NCI-H2107 treated with DMSO at 0.1 percent for 48 hours (cell line): ENCODE data around the gene EFCAB12.
"Not testable (repeated sequence)": the region's sequence is repeated elsewhere in the genome, so short reads cannot be mapped to it uniquely, and the experiment has no call there.

Experiments used
- DNase-seq: peaks from one replicate; lab custom pipeline; 2025; ENCODE audit not compliant: unreplicated experiment; lab: John Stamatoyannopoulos, UW

Gene EFCAB12

DNA sequence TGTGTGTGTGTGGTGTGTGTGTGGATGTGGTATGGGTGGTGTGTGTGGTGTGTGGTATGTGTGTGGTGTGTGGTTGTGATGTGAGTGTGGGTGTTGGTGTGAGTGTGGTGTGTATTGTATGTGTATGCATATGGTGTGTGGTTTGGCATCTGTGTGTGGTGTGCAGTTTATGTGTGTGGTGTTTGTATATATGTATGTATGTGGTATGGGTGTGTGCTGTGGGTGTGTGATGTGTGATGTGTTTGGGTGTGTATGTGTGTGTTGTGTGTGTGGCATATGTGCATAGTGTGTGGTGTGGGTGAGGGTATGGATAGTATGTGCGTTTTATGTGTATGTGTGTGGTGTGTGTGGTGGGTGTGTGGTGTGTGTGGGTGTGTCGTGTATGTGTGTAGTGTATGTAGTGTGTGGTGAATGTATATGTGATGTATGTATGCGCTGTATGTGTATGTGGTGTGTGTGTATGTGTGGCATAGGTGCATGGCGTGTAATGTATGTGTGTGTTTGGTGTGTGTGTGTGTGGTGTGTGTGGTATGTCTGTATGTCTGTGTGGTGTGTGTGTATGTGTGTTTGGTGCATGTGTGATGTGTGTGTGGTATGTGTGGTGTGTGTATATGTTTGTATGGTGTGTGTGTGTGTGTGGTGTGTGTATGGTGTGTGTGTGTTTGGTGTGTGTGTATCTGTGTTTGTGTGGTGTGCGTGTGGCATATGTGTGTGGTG lies 58.0 kb downstream of the EFCAB12 start:
- no peak for DNase-seq

DNA sequence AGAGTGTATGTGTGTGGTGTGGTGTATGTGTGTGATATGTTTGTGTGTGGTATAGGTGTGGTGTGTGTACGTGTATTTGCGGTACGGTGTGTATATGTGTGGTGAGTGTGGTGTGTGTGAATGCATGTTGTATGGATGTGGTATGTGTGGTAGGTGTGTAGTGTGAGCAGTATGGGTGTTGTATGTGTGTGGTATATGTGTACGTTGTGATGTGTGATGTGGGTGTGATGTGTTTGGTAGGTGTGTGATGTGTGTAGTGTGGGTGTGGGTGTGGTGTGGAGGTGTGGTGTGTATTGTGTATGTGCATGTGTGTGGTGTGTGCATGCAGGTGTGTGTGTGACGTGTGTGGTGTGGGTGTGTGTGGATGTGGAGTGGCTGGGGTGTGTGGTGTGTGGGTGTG lies 58.7 kb downstream of the EFCAB12 start:
- no peak for DNase-seq

GRCh38 chr3:129367821-129368220 lies 60.6 kb downstream of the EFCAB12 start:
- DNase-seq = no peak

DNA sequence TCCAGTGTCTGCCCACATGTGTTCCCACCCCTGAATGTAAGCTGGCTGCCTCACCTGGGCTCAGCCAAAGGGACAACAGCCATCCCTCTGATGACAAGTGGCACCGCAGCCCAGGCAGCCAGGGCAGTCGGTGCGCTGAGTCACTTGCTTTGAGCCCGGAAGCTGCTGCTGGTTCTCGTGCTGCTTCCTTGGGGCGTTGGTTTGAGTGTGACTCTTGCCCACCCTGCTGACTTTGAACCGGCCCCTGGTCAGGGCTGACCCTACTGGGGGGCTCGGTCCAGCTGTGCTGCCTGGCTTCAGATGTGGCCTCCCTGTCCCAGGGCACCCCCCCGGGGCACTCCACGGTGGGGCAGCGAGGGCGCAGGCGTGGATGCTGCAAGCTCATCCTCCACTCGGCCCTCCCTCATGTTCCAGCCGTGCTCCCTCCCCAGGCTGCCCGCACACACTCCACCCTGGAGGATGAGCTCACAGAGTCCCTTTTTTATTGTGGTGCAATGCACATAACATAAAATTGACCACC lies 62.1 kb downstream of the EFCAB12 start:
- DNase-seq = no peak

GRCh38 chr3:129365296-129366136 lies 62.9 kb downstream of the EFCAB12 start:
- DNase-seq = no peak

GRCh38 chr3:129364811-129365210 lies 63.6 kb downstream of the EFCAB12 start:
- not testable (repeated sequence) for DNase-seq

DNA sequence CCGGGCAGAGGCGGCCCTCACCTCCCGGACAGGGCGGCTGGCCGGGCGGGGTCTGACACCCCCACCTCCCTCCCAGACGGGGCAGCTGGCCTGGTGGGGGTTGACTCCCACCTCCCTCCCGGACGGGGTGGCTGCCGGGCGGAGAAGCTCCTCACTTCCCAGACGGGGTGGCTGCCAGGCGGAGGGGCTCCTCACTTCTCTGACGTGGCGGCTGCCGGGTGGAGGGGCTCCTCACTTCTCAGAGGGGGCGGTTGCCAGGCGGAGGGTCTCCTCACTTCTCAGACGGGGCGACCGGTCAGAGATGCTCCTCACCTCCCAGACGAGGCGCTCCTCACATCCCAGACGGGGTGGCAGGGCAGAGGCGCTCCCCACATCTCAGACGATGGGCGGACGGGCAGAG lies 65.1 kb downstream of the EFCAB12 start:
- not testable (repeated sequence) for DNase-seq

- no peak for DNase-seq
Observed at GRCh38 chr3:129360705-129361460, 67.6 kb downstream of the EFCAB12 start.

- DNase-seq = no peak
Observed at GRCh38 chr3:129360171-129360611, 68.2 kb downstream of the EFCAB12 start.

DNA sequence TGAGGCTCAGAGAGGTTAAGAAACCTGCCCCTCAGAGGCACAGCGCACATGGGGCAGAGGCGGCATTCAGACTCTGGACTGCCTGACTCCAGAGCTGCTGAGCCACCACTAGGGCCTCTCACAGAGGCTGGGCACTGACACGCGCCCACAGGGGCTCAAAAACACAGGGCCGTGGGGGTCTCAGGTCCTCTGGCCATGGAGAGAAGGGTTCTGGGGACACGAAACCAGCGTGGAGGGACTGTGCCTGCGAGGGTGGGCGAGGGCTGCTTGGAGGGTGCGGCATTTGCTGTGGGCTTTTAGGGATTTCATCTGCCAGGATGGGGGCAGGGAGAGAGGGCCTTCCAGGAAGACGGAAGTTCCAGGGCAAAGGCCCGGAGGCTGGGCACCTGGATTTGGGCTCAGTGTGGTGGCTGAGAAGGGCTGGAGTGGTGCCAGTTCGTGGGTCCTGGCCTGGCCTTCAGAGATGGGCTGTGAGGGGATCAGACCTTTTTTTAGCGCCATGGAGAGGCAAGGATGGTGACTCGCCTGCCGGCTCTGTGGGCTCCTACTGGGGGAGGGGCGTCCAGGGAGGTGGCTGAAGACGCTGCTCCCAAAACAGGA lies 69.6 kb downstream of the EFCAB12 start:
- DNase-seq = no peak

DNA sequence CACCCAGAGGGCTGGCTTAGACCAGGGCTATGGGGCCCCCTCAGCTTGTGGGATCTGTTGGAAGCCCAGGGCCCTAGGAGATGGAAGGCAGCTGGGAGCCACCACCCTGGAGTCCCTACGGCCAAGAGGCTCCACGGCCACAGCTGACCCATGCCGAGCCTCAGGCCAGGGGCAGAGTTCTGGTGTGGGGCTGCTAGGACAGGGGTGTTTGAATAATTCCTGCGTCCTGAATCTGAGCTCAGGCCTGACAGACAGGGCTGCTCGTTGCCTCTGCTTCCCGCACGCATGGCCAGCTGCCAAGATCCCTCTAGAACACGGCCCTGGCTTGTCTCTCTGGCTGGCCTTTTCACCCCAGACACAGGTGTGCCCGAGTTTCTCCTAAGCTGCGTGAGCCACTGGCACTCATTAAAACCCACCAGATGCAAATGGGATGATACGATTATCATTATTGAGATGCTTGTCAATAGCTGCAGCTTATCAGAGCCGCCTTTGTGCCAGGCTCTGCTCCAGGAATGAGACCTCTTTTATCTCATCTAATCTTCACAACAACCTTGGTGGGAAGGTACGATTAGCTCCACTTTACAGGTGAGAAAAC lies 70.2 kb downstream of the EFCAB12 start:
- DNase-seq = no peak

GRCh38 chr3:129357616-129358015 lies 70.8 kb downstream of the EFCAB12 start:
- DNase-seq = no peak

GRCh38 chr3:129356756-129357425 lies 71.5 kb downstream of the EFCAB12 start:
- DNase-seq = no peak

- no peak for DNase-seq
Observed at GRCh38 chr3:129353589-129353941, 74.9 kb downstream of the EFCAB12 start.

- no peak for DNase-seq
Observed at GRCh38 chr3:129352650-129353588, 75.5 kb downstream of the EFCAB12 start.

DNA sequence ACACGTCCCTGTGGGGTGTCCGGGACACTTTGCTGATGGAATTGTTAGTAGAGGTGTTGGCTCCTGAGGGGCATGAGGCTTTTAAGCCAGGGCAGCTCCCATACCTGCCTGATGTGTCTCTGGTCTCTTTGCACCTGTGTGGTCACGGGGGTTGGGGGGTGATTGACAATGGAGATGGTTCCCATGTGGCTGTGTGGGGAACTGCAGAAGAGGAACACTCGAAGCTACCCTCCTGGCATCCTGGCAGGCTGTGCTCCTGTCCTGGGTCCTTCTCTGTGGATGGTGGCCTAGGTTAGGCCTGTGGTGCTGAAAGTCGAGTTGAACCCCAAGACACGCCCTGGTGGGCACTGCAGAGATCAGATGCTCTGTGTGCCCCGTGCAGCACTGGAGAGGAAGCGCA lies 76.4 kb downstream of the EFCAB12 start:
- no peak for DNase-seq
